Thyroid gland (tissue), 4 donors: ENCODE results near the gene NAP1L4. TPM values are rescaled to one million over a fixed set of nuclear protein-coding genes. Genes with fewer than 3 reads are reported as not detected.

ENCODE experiments used
- DNase-seq, 2 donors: peaks; one replicate each; pipeline ENCODE4 v3.0.0-alpha.2; 2019
- H3K27ac ChIP-seq, 3 donors: fragments of 200-600 bp; sonication (generic); 1 replicate in 2 of 3; 2 replicates in 1 of 3; pipeline ENCODE4 v1.5.1; 2016 to 2019; ENCODE audit warnings: mild to moderate bottlenecking in 1 of 3, moderate library complexity in 1 of 3
- H3K27me3 ChIP-seq: fragments of 200-600 bp; sonication (generic); one replicate; pipeline ENCODE4 v1.5.1; 2019
- H3K36me3 ChIP-seq, 2 donors: fragments of 200-600 bp; sonication (generic); one replicate each; pipeline ENCODE4 v1.5.1; 2016 to 2019
- H3K4me1 ChIP-seq, 2 donors: fragments of 200-600 bp; sonication (generic); one replicate each; pipeline ENCODE4 v1.5.1; 2017 to 2019
- H3K4me3 ChIP-seq, 3 donors: fragments of 200-600 bp; sonication (generic); replicated peaks in 1 of 3; 1 replicate in 2 of 3; 2 replicates in 1 of 3; pipeline ENCODE4 v1.5.1; 2016; ENCODE audit warnings: mild to moderate bottlenecking in 1 of 3
- H3K9me3 ChIP-seq: fragments of 200-600 bp; sonication (generic); one replicate; pipeline ENCODE4 v1.5.1; 2017
- CTCF ChIP-seq, 6 experiments: fragments of 200-600 bp in 3 of 6; fragments of 450-650 bp in 3 of 6; sonication (generic) in 3 of 6; IDR thresholded peaks; one replicate each; pipeline ENCODE4 v1.5.1; 2016 to 2019; ENCODE audit warnings: antibody characterized with exemption in 6 of 6, mild to moderate bottlenecking in 2 of 6, inconsistent platforms in 1 of 6, moderate library complexity in 1 of 6
- POLR2A ChIP-seq, 2 donors: fragments of 450-650 bp; IDR thresholded peaks; one replicate each; pipeline ENCODE4 v1.6.1; 2017; ENCODE audit warnings: antibody characterized with exemption in 2 of 2, mild to moderate bottlenecking in 2 of 2, moderate library complexity in 1 of 2
- WGBS, 2 donors: methylation state at CpG; one replicate each; pipeline ENCODE4 v1.1.5; 2017; 5-methylcytosine and 5-hydroxymethylcytosine counted together
- intact Hi-C: fragments of 100-400 bp; cut with DNase I; formaldehyde crosslinking; loops from one replicate; pipeline ENCODE4 v1.15.1; 2023
- total RNA-seq, 4 donors: library from RNA; depleted of rRNA; stranded (reverse); fragments of >200 nt; gene quantifications; one replicate each; pipeline ENCODE4 v1.2.3, GENCODE V29; 2016

The NAP1L4 gene
- total RNA-seq, 4 donors from 2014 or later: 104 to 117 (median 108) TPM

GRCh38 chr11:2922655-2923054 is 69.5 kb downstream of the NAP1L4 start:
- TF ChIP-seq POLR2A (IDR thresholded peaks at IDR 0.05): no peak
- no peak for TF ChIP-seq CTCF (IDR thresholded peaks at IDR 0.05)
- intact Hi-C loops: no loop called here
- no peaks in the 10 kb centered on the region for H3K36me3 ChIP-seq
- peak overlapping the region in 2 of 3 donors; percentile 60 to 94 for H3K27ac ChIP-seq
- H3K27me3 ChIP-seq: no peaks in the 10 kb centered on the region
- DNase-seq: no peak
- no peaks in the 10 kb centered on the region for H3K9me3 ChIP-seq
- H3K4me1 ChIP-seq: peaks cover 18 to 41% of the 10 kb centered on the region in 2 donors
- no peak overlapping the region for H3K4me3 ChIP-seq
- WGBS, 2 donors: 45 to 57% methylated on average over 2 to 3 of the region's 3 CpGs

GRCh38 chr11:2921742-2922493 is 70.2 kb downstream of the NAP1L4 start:
- no peaks in the 10 kb centered on the region for H3K9me3 ChIP-seq
- no peaks in the 10 kb centered on the region for H3K36me3 ChIP-seq
- TF ChIP-seq POLR2A (IDR thresholded peaks at IDR 0.05) (no peak), CTCF (IDR thresholded peaks at IDR 0.05) (no peak)
- no peak for DNase-seq
- WGBS, 2 donors: 89 to 90% methylated on average over 2 to 12 of the region's 29 CpGs
- intact Hi-C loops: no loop called here
- no peaks in the 10 kb centered on the region for H3K27me3 ChIP-seq
- H3K4me1 ChIP-seq: peaks cover 18 to 35% of the 10 kb centered on the region in 2 donors
- H3K27ac ChIP-seq: peak overlapping the region in 2 of 3 donors; percentile 10 to 60
- H3K4me3 ChIP-seq: no peak overlapping the region

- Histone ChIP-seq H3K4me3 (no peak overlapping the region), H3K27me3 (no peaks in the 10 kb centered on the region), H3K36me3 (no peaks in the 10 kb centered on the region), H3K9me3 (no peaks in the 10 kb centered on the region), H3K27ac (no peak overlapping the region), H3K4me1 (peaks cover 18 to 28% of the 10 kb centered on the region in 2 donors)
- peak; percentile 35 to 46 for DNase-seq
- intact Hi-C loops: no loop called here
- WGBS, 2 donors: 53 to 77% methylated on average over 6 to 8 of the region's 16 CpGs
- TF ChIP-seq POLR2A (IDR thresholded peaks at IDR 0.05) (no peak), CTCF (IDR thresholded peaks at IDR 0.05) (no peak)
Observed at GRCh38 chr11:2921261-2921660, 70.9 kb downstream of the NAP1L4 start.

GRCh38 chr11:2920343-2920742 is 71.8 kb downstream of the NAP1L4 start:
- H3K36me3 ChIP-seq: no peaks in the 10 kb centered on the region
- peaks cover 18 to 27% of the 10 kb centered on the region in 2 donors for H3K4me1 ChIP-seq
- WGBS, 2 donors: 94 to 95% methylated on average over 12 of the region's 12 CpGs
- H3K4me3 ChIP-seq: no peak overlapping the region
- no peak for DNase-seq
- intact Hi-C loops: no loop called here
- no peaks in the 10 kb centered on the region for H3K9me3 ChIP-seq
- TF ChIP-seq POLR2A (IDR thresholded peaks at IDR 0.05) (no peak), CTCF (IDR thresholded peaks at IDR 0.05) (no peak)
- H3K27me3 ChIP-seq: no peaks in the 10 kb centered on the region
- no peak overlapping the region for H3K27ac ChIP-seq

GRCh38 chr11:2919837-2920236 is 72.3 kb downstream of the NAP1L4 start:
- TF ChIP-seq CTCF (IDR thresholded peaks at IDR 0.05): no peak
- TF ChIP-seq POLR2A (IDR thresholded peaks at IDR 0.05): no peak
- no peaks in the 10 kb centered on the region for H3K9me3 ChIP-seq
- no peaks in the 10 kb centered on the region for H3K36me3 ChIP-seq
- 83 to 85% methylated on average over 4 to 7 of the region's 13 CpGs for WGBS, 2 donors
- no peak overlapping the region for H3K4me3 ChIP-seq
- no peak for DNase-seq
- H3K4me1 ChIP-seq: peaks cover 15 to 24% of the 10 kb centered on the region in 2 donors
- intact Hi-C loops: no loop called here
- no peak overlapping the region for H3K27ac ChIP-seq
- no peaks in the 10 kb centered on the region for H3K27me3 ChIP-seq
